Measurements from ENCODE around the gene CELA2A.
"Not testable (repeated sequence)": the region's sequence is repeated elsewhere in the genome, so short reads cannot be mapped to it uniquely, and the experiment has no call there.

Gene CELA2A

DNA sequence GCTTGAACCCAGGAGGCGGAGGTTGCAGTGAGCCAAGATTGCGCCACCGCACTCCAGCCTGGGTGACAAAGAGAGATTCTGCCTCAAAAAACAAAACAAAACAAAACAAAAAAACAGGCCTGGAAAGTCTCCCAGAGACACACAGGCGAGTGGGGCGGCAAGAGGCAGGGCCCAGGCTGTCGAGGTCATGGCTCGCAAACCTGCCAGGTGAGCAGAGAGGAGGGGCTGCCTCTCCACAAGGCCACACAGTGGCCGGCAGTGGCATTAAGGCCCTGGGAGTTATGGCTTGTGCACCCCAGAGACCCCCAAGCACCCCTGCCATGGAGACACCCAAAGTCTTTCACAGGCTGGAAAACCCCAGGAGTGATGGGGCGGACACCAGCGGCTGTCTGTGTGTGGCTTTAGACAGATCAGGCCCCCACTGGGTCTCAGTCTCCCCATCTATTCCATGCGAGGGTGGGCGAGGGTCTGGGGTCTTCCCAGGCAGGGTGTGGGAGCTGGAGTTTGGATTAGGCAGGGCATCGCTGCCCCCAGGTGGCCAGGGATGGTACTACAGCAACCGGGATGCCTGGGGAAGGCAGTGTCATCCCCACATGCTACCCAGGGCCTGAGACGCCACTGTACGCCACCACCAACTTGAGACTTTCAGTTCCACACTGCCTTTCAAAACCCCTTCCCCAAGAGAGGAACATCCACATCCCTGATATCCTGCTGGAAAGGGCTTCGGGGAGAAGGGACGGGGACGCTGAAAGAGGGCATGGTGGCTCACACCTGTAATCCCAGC, 25.6 kb upstream of the CELA2A start:
- no peak for DNase-seq (ENCODE audit: low read depth)

DNA sequence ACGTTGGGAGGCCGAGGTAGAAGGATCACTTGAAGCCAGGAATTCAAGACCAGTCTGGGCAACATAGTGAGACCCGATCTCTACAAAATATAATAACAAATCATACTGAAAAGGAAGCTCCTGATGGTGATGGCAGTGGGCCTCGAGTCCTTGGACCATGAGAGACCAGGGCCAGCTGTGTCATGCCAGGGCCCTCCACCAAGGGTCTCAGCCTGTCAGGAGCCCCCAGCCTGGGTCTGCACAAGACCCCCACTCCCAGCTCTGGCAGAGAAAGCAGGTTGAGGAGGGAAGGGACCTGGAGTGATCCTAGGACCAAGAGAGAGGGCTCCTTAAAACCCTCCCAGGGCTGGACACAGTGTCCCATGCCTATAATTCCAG, 25.0 kb upstream of the CELA2A start:
- TF ChIP-seq, protein P1, sequence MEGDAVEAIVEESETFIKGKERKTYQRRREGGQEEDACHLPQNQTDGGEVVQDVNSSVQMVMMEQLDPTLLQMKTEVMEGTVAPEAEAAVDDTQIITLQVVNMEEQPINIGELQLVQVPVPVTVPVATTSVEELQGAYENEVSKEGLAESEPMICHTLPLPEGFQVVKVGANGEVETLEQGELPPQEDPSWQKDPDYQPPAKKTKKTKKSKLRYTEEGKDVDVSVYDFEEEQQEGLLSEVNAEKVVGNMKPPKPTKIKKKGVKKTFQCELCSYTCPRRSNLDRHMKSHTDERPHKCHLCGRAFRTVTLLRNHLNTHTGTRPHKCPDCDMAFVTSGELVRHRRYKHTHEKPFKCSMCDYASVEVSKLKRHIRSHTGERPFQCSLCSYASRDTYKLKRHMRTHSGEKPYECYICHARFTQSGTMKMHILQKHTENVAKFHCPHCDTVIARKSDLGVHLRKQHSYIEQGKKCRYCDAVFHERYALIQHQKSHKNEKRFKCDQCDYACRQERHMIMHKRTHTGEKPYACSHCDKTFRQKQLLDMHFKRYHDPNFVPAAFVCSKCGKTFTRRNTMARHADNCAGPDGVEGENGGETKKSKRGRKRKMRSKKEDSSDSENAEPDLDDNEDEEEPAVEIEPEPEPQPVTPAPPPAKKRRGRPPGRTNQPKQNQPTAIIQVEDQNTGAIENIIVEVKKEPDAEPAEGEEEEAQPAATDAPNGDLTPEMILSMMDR (conservative IDR thresholded peaks at IDR 0.05; ENCODE audit: low read depth, low read length): no peak
- no peak for DNase-seq (ENCODE audit: low read depth)

More for the DNA sequence above, 25.6 kb upstream of the CELA2A start:
- H3K4me3 ChIP-seq (ENCODE audit: low read length): no peak overlapping the region
- TF ChIP-seq, protein P1 (conservative IDR thresholded peaks at IDR 0.05; ENCODE audit: low read depth, low read length): peak; percentile 95

DNA sequence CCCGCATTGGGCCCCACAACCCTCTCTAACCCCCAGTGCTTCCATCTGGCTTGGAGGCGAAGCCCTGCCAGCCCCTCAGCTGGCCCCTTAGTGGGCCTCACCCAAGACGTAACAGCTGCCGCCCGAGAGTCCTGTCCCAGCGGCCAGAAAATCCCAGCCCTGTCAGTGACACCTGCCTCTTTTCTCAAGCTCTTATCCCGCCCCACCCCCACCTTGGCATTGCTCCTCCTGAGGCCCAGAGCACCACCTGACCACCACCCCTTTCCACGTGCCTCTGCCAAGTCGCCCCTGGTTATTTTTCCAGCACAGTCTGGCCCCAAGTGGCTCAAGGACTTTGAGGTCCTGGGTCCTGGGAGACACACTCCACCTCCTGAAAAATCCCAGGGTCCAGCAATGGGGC, 24.2 kb upstream of the CELA2A start:
- DNase-seq (ENCODE audit: low read depth): peak; percentile 41
- no peak overlapping the region for H3K4me3 ChIP-seq (ENCODE audit: low read length)
- TF ChIP-seq, protein P1 (conservative IDR thresholded peaks at IDR 0.05; ENCODE audit: low read depth, low read length): no peak

More for the DNA sequence above, 25.0 kb upstream of the CELA2A start:
- H3K4me3 ChIP-seq (ENCODE audit: low read length): no peak overlapping the region

DNA sequence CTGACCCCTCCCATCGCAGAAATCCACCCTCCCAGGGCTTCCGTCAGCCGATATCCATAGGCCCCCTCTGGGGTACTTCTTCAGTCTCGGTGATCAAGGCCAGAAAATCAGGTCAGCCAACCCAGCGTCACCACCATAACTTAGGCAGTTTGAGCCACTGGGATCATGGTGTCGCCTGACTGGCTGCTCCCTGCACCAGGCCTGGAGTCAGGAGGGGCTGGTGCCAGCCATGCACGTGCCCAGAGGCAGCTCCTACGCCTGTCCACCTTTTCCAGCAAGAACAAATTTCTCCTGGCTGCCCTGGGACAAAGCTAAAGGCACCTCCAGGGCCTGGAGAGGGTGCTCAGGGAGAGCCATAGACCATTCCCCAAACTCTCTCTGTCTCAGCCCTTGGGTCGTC, 23.1 kb upstream of the CELA2A start:
- no peak overlapping the region for H3K4me3 ChIP-seq (ENCODE audit: low read length)
- no peak for DNase-seq (ENCODE audit: low read depth)
- TF ChIP-seq, protein P1 (conservative IDR thresholded peaks at IDR 0.05; ENCODE audit: low read depth, low read length): no peak

DNA sequence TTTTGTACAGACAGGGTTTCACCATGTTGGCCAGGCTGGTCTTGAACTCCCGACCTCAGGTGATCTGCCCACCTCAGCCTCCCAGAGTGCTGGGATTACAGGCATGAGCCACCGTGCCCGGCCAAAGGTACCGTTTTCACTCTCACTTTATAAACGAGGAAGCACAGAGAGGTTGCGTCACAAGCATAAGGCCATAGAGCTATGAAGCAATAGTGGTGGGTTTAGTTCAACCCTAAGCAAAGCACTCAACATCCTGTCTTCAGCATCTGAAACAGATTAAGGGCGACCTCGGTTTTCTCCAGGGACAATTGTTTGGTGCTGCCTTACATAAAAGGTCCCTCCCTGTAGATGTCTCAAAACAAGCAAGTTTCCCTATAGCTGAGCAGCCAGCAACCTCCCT, 21.8 kb upstream of the CELA2A start:
- not testable (repeated sequence) for H3K4me3 ChIP-seq (ENCODE audit: low read length); DNase-seq (ENCODE audit: low read depth)

DNA sequence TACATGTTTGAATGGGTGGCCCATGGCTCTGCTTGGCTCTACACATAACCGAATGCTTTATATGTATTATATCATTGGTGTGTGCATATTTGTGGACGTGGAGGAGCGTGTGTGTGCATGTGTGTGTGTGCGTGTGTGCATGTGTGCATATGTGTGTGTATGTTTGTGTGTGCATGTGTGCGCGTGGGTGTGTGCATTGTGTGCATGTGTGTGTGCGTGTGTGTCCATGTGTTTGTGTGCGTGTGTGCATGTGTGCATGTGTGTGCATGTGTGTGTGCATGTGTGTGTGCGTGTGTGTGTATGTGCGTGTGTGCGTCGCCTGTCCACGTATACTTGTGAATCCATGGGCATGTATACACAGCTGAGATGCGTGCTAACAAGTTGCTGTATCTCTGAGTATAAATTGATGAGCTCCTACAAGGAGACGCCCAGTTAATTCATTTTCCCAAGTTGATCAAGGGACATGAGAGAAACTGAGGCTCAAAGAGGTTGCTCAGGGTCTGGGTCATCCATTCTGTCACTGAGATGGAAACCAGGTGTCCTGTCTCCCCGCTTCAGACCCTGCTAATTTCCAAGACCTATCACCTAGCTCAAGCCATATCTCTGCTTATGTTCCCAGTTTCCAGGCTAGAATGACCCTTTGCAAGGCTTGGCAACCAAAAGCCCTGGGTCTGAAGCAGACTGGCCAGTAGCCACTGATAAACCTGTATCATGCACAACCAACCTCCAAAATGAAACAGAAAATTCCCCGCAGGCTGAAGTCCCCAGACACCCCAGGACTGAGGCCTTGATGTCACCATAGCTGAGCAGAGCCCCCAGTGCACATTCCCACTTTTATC, 21.1 kb upstream of the CELA2A start:
- DNase-seq (ENCODE audit: low read depth): no peak
- TF ChIP-seq, protein P1 (conservative IDR thresholded peaks at IDR 0.05; ENCODE audit: low read depth, low read length): no peak
- H3K4me3 ChIP-seq (ENCODE audit: low read length): no peak overlapping the region

DNA sequence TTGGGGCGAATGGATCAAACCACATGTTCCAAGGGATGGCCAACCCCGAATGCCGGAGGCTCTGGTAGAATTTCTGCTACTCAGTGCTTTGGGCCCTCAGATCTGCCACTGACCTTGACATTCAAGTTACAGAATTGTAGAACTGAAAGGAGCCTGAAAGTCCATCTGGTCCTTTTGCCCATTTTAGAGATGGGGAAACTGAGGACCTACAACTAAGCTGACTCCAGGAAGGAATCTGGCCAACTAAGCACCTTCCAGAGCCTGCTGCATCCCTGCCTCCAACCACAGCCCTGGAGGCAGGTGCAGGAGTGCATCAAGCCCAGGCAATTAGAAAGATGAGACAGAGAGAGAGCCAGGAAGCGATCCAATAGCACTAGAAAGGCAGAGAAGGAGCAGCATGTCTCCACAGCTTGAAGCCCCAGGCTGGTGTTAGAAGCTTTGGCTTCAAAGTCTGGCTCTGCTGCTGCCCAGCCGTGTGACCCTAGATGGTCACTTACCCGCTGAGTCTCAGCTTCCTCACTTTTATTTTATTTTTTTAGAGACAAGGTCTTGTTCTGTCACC, 19.6 kb upstream of the CELA2A start:
- TF ChIP-seq, protein P1 (conservative IDR thresholded peaks at IDR 0.05; ENCODE audit: low read depth, low read length): no peak
- no peak for DNase-seq (ENCODE audit: low read depth)
- H3K4me3 ChIP-seq (ENCODE audit: low read length): no peak overlapping the region
